RPMI7951 (cell line): ENCODE results near the gene RBM4. TPM values are rescaled to one million over a fixed set of nuclear protein-coding genes. Genes with fewer than 3 reads are reported as not detected.
A peak's percentile ranks its signal among the peaks of the same experiment; 100 is the strongest.
"Not testable (repeated sequence)": the region's sequence is repeated elsewhere in the genome, so short reads cannot be mapped to it uniquely, and the experiment has no call there.

ENCODE experiments used
- DNase-seq: peaks from one replicate; pipeline ENCODE4 v3.0.0-alpha.2; 2012; ENCODE audit warnings: low read depth
- total RNA-seq: library from RNA; depleted of rRNA; stranded (reverse); fragments of >200 nt; shearing (Covaris generic); gene quantifications from 2 replicates; pipeline ENCODE4 v1.2.3, GENCODE V29; 2014; rRNA removed

Gene RBM4
- total RNA-seq, result 126 and 138 TPM in 2 replicates

GRCh38 chr11:66638177-66639065 lies at the start of gene RBM4:
RBM4 (plus strand) TSS chr11:66638703; CDS start chr11:66639712, 1,009 bp downstream.
- peak; percentile 100 for DNase-seq

- DNase-seq, result not testable (repeated sequence)
Observed at GRCh38 chr11:66589315-66589714, 49.2 kb upstream of the RBM4 start.

- DNase-seq, result no peak
Observed at GRCh38 chr11:66589996-66590675, 48.4 kb upstream of the RBM4 start.

GRCh38 chr11:66591175-66591574 lies 47.3 kb upstream of the RBM4 start:
- no peak for DNase-seq

GRCh38 chr11:66592457-66593302 lies 45.8 kb upstream of the RBM4 start, which contains the start of the genes CCDC87 and CCS:
CCDC87 (minus strand) TSS chr11:66593063; CDS start chr11:66593015, 48 bp downstream.
CCS (plus strand) TSS chr11:66593185; CDS start chr11:66593262, 77 bp downstream.
- peak; percentile 93 for DNase-seq

- no peak for DNase-seq
Observed at GRCh38 chr11:66593303-66593635, 45.2 kb upstream of the RBM4 start.

GRCh38 chr11:66593650-66594049 lies 44.9 kb upstream of the RBM4 start:
- no peak for DNase-seq

GRCh38 chr11:66595245-66595904 lies 43.1 kb upstream of the RBM4 start:
- DNase-seq, result peak; percentile 25

- DNase-seq, result no peak
Observed at GRCh38 chr11:66598993-66599392, 39.5 kb upstream of the RBM4 start.

- DNase-seq, result no peak
Observed at GRCh38 chr11:66600219-66600618, 38.3 kb upstream of the RBM4 start.

GRCh38 chr11:66600631-66601233 lies 37.8 kb upstream of the RBM4 start:
- DNase-seq, result no peak

GRCh38 chr11:66603072-66603471 lies 35.4 kb upstream of the RBM4 start:
- DNase-seq, result no peak

GRCh38 chr11:66604155-66604554 lies 34.3 kb upstream of the RBM4 start:
- DNase-seq, result no peak

- not testable (repeated sequence) for DNase-seq
Observed at GRCh38 chr11:66606608-66607007, 31.9 kb upstream of the RBM4 start.

GRCh38 chr11:66607126-66607834 lies 31.2 kb upstream of the RBM4 start:
- peak; percentile 88 for DNase-seq

- no peak for DNase-seq
Observed at GRCh38 chr11:66609721-66610617, 28.5 kb upstream of the RBM4 start.

GRCh38 chr11:66612458-66612857 lies 26.0 kb upstream of the RBM4 start:
- no peak for DNase-seq

- no peak for DNase-seq
Observed at GRCh38 chr11:66614073-66614472, 24.4 kb upstream of the RBM4 start.
